ENCODE results near the gene KRT20. TPM values are rescaled to one million over a fixed set of nuclear protein-coding genes. Genes with fewer than 3 reads are reported as not detected.

KRT20 gene
- total and polyA plus RNA-seq, 9 of the 15 experiments (the other 6 are each of a cell fraction or from before 2014, with no cell fraction given) = 0.44 TPM; not detected in 8

DNA sequence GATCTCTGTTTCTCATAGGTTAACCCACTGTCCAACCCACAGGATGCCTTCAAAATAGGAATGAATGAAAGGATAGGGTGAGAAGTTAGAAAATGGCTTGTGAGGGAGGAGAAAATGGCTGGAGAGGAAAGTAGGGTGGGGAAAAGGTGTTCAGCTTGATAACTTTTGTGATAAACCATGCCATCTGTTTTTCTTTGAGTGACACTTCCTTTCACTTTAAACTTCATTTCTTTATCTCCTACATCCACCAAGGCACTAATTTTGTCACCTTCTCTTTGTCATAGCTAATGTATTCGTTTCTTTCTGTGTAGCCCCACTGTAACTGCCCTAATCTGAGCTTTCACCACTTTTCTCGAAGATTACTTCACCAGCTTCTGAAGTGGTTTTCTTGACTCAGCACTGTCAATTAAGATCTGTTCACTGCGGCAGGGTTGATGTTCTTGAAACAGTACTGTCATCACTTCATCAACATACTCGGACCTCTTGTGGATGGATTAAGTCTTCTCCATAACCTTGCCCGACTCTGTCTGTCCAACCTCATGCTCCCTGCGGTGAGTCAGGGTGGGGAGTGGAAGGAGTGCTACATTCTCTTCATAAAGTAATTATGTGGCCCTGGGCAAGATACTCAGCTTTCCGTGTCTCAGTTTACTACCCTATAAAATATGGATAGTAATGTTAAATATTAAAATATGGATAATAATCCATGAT is 57.1 kb downstream of the KRT20 start:
- Histone ChIP-seq H3K9me1 (ENCODE audit: control insufficient read depth, insufficient read depth, low read length) (no peaks in the 10 kb centered on the region), H3K4me1 (replicated peaks in 1 of 2; ENCODE audit: control insufficient read depth in 2 of 2, insufficient read depth in 2 of 2, low read length in 2 of 2) (peaks cover 22 to 45% of the 10 kb centered on the region in 2 experiments), H3K4me2 (ENCODE audit: insufficient read depth, low read length) (peak overlapping the region; percentile 81), H3K27ac (ENCODE audit: extremely low read depth, low read depth, low read length) (peak overlapping the region; percentile 88), H2AFZ (ENCODE audit: low read depth, low read length) (peak overlapping the region; percentile 35), H3K36me3 (ENCODE audit: control insufficient read depth, insufficient read depth, low read length) (peaks cover 9% of the 10 kb centered on the region; the same call in 2 of the 3 replicates), H4K20me1 (replicated peaks; ENCODE audit: control insufficient read depth, insufficient read depth, low read length) (no peaks in the 10 kb centered on the region), H3K4me3 (peak overlapping the region; percentile 27), H3K9me3 (replicated peaks; ENCODE audit: control insufficient read depth, insufficient read depth, low read depth, low read length) (no peaks in the 10 kb centered on the region), H3K79me2 (ENCODE audit: control insufficient read depth, insufficient read depth, low read length) (peaks cover 68% of the 10 kb centered on the region), H3K27me3 (ENCODE audit: control insufficient read depth in 2 of 2, insufficient read depth in 2 of 2, low read length in 2 of 2) (no peaks in the 10 kb centered on the region), H3K9ac (ENCODE audit: insufficient read depth in 1 of 2, low read depth in 2 of 2, low read length in 2 of 2) (peak overlapping the region in 1 of 2 experiments; percentile 88; a peak in 2 of 4 replicates)
- in situ Hi-C loops (cut with MboI) = no loop called here
- POLR2A ChIA-PET = interaction anchor here (0.6 to 1.7 kb wide), 8 partner anchors 9 to 1461 kb away, joined by 3 to 14 read pairs (median 4); no protein-coding TSS in a partner anchor
- CTCF ChIA-PET (ENCODE audit: low intra/inter-chr PET ratio) = no interaction called here
- intact Hi-C loops (cut with micrococcal nuclease) = loop anchor here (1.0 kb wide), 1 partner anchor 8 kb away; no protein-coding TSS in a partner anchor
- ATAC-seq (peak; percentile 96), DNase-seq (ENCODE audit: extremely low read depth in 1 of 4, low spot score in 3 of 4) (peak; percentile 79 to 95 (median 84)), FAIRE-seq (peak; percentile 99)
- 0% methylated on average over 7 of the region's 7 CpGs for WGBS (ENCODE audit: insufficient coverage, low coverage, missing lambda C conversion rate)
- no TSS peak for BruUV-seq (replicated peaks)
- TF ChIP-seq PML (IDR thresholded peaks at IDR 0.05; ENCODE audit: low read length) (peak; percentile 97), ZNF12 (CRISPR knock-in tag; IDR thresholded peaks at IDR 0.05) (no peak), SIX5 (IDR thresholded peaks at IDR 0.05; ENCODE audit: borderline replicate concordance in 1 of 2, insufficient read depth in 1 of 2, low read depth in 1 of 2, low read length in 2 of 2) (no peak), ZNF76 (CRISPR knock-in tag; IDR thresholded peaks at IDR 0.05; ENCODE audit: borderline replicate concordance) (no peak), LEF1 (IDR thresholded peaks at IDR 0.05) (peak; percentile 100), WHSC1 (IDR thresholded peaks at IDR 0.05; ENCODE audit: low read length) (no peak), RUNX1 (IDR thresholded peaks at IDR 0.05; ENCODE audit: low read depth) (no peak), ARID2 (IDR thresholded peaks at IDR 0.05) (no peak), HDAC8 (tag; IDR thresholded peaks at IDR 0.05) (no peak), TFAM (CRISPR knock-in tag; conservative IDR thresholded peaks at IDR 0.05) (no peak), HLTF (IDR thresholded peaks at IDR 0.05) (peak; percentile 91), ETS2 (tag; IDR thresholded peaks at IDR 0.05; ENCODE audit: borderline replicate concordance, poor library complexity, severe bottlenecking) (no peak), MTA3 (IDR thresholded peaks at IDR 0.05; ENCODE audit: borderline replicate concordance) (peak; percentile 78), POLR2H (tag; IDR thresholded peaks at IDR 0.05; ENCODE audit: low read depth) (no peak)
- TF ChIP-seq, protein P1, sequence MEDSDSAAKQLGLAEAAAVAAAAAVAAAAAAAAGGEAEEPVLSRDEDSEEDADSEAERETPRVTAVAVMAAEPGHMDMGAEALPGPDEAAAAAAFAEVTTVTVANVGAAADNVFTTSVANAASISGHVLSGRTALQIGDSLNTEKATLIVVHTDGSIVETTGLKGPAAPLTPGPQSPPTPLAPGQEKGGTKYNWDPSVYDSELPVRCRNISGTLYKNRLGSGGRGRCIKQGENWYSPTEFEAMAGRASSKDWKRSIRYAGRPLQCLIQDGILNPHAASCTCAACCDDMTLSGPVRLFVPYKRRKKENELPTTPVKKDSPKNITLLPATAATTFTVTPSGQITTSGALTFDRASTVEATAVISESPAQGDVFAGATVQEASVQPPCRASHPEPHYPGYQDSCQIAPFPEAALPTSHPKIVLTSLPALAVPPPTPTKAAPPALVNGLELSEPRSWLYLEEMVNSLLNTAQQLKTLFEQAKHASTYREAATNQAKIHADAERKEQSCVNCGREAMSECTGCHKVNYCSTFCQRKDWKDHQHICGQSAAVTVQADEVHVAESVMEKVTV (CRISPR knock-in tag; IDR thresholded peaks at IDR 0.05) = no peak
- TF ChIP-seq, protein P2, sequence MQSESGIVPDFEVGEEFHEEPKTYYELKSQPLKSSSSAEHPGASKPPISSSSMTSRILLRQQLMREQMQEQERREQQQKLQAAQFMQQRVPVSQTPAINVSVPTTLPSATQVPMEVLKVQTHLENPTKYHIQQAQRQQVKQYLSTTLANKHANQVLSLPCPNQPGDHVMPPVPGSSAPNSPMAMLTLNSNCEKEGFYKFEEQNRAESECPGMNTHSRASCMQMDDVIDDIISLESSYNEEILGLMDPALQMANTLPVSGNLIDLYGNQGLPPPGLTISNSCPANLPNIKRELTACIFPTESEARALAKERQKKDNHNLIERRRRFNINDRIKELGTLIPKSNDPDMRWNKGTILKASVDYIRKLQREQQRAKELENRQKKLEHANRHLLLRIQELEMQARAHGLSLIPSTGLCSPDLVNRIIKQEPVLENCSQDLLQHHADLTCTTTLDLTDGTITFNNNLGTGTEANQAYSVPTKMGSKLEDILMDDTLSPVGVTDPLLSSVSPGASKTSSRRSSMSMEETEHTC (IDR thresholded peaks at IDR 0.05) = no peak
- TF ChIP-seq, protein P3, sequence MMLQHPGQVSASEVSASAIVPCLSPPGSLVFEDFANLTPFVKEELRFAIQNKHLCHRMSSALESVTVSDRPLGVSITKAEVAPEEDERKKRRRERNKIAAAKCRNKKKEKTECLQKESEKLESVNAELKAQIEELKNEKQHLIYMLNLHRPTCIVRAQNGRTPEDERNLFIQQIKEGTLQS (IDR thresholded peaks at IDR 0.05) = peak; percentile 95
- TF ChIP-seq, protein P3 (CRISPR knock-in tag; conservative IDR thresholded peaks at IDR 0.05) = peak; percentile 57; the same call in 1 of the 2 replicates
- TF ChIP-seq, protein P4, sequence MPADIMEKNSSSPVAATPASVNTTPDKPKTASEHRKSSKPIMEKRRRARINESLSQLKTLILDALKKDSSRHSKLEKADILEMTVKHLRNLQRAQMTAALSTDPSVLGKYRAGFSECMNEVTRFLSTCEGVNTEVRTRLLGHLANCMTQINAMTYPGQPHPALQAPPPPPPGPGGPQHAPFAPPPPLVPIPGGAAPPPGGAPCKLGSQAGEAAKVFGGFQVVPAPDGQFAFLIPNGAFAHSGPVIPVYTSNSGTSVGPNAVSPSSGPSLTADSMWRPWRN (IDR thresholded peaks at IDR 0.05; ENCODE audit: low read depth) = peak; percentile 88
